ENCODE results near the gene UBXN4.

GRCh38 chr2:135831180-135831812 is 89.6 kb downstream of the UBXN4 start:
- TF ChIP-seq, protein P1, sequence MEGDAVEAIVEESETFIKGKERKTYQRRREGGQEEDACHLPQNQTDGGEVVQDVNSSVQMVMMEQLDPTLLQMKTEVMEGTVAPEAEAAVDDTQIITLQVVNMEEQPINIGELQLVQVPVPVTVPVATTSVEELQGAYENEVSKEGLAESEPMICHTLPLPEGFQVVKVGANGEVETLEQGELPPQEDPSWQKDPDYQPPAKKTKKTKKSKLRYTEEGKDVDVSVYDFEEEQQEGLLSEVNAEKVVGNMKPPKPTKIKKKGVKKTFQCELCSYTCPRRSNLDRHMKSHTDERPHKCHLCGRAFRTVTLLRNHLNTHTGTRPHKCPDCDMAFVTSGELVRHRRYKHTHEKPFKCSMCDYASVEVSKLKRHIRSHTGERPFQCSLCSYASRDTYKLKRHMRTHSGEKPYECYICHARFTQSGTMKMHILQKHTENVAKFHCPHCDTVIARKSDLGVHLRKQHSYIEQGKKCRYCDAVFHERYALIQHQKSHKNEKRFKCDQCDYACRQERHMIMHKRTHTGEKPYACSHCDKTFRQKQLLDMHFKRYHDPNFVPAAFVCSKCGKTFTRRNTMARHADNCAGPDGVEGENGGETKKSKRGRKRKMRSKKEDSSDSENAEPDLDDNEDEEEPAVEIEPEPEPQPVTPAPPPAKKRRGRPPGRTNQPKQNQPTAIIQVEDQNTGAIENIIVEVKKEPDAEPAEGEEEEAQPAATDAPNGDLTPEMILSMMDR (IDR thresholded peaks at IDR 0.05 in 8 of 11, conservative IDR thresholded peaks at IDR 0.05 in 3 of 11): no peak
- no peak for TF ChIP-seq POLR2A (IDR thresholded peaks at IDR 0.05)
- TF ChIP-seq POLR2AphosphoS5 (IDR thresholded peaks at IDR 0.05): no peak

Measured in spleen (tissue), 7 donors.